LHCN-M2 (cell line): ENCODE results near the gene RIT2. TPM values are rescaled to one million over a fixed set of nuclear protein-coding genes. Genes with fewer than 3 reads are reported as not detected.

ENCODE experiments used
- DNase-seq: peaks from one replicate; pipeline ENCODE4 v3.0.0-alpha.2; 2012; ENCODE audit warnings: low read depth
- total RNA-seq: library from RNA; depleted of rRNA; stranded (reverse); fragments of >200 nt; gene quantifications from 2 replicates; pipeline ENCODE4 v1.2.3, GENCODE V29; 2014

The RIT2 gene
- total RNA-seq, 1 experiment from 2014 or later: not detected

- DNase-seq: no peak
Observed at GRCh38 chr18:43012951-43013350, 102.5 kb downstream of the RIT2 start.

GRCh38 chr18:43010611-43011010 is 104.9 kb downstream of the RIT2 start:
- no peak for DNase-seq

- no peak for DNase-seq
Observed at GRCh38 chr18:43009674-43010073, 105.8 kb downstream of the RIT2 start.

- DNase-seq: no peak
Observed at GRCh38 chr18:43007365-43007764, 108.1 kb downstream of the RIT2 start.

GRCh38 chr18:43004421-43004820 is 111.1 kb downstream of the RIT2 start:
- no peak for DNase-seq

- DNase-seq: no peak
Observed at GRCh38 chr18:43001821-43002220, 113.7 kb downstream of the RIT2 start.

GRCh38 chr18:42996824-42997223 is 118.7 kb downstream of the RIT2 start:
- DNase-seq: no peak

- DNase-seq: no peak
Observed at GRCh38 chr18:42980426-42980825, 135.1 kb downstream of the RIT2 start.

- no peak for DNase-seq
Observed at GRCh38 chr18:42977982-42978637, 137.4 kb downstream of the RIT2 start.

- no peak for DNase-seq
Observed at GRCh38 chr18:42976869-42977590, 138.5 kb downstream of the RIT2 start.

GRCh38 chr18:42969366-42969765 is 146.1 kb downstream of the RIT2 start:
- DNase-seq: no peak

GRCh38 chr18:42961298-42961697 is 154.2 kb downstream of the RIT2 start:
- no peak for DNase-seq

GRCh38 chr18:42959528-42959927 is 156.0 kb downstream of the RIT2 start:
- no peak for DNase-seq

GRCh38 chr18:42958353-42958752 is 157.1 kb downstream of the RIT2 start:
- no peak for DNase-seq

GRCh38 chr18:42956287-42956686 is 159.2 kb downstream of the RIT2 start:
- no peak for DNase-seq

GRCh38 chr18:42954887-42955286 is 160.6 kb downstream of the RIT2 start:
- DNase-seq: no peak

GRCh38 chr18:42953306-42953705 is 162.2 kb downstream of the RIT2 start:
- DNase-seq: no peak

GRCh38 chr18:42950732-42951131 is 164.8 kb downstream of the RIT2 start:
- no peak for DNase-seq

- DNase-seq: no peak
Observed at GRCh38 chr18:42948831-42949230, 166.7 kb downstream of the RIT2 start.

- no peak for DNase-seq
Observed at GRCh38 chr18:42941860-42942259, 173.6 kb downstream of the RIT2 start.

GRCh38 chr18:42941021-42941420 is 174.5 kb downstream of the RIT2 start:
- DNase-seq: no peak

- no peak for DNase-seq
Observed at GRCh38 chr18:42937436-42937835, 178.0 kb downstream of the RIT2 start.

- no peak for DNase-seq
Observed at GRCh38 chr18:42936289-42936688, 179.2 kb downstream of the RIT2 start.
